ENCODE measurements around the gene ADK.

ADK gene

DNA sequence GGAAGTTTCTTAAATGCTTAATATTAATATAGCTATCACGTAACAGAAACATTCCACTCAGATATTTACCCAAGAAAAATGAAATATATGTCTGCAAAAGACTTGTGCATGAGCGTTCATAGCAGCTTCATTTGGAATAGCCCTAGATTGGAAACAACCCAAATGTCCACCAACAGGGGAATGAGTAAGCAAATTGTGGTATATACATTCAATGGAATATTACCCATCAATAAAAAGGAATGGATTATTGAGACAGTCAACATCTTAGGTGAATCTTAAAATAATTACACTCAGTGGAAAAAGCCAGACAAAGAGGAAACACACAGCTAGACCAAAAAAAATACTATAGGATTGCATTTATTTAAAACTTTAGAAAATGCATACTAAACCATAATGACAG lies 585.0 kb downstream of the ADK start:
- no peak for TF ChIP-seq EZH2phosphoT487 (IDR thresholded peaks at IDR 0.05; ENCODE audit: low read depth)
- TF ChIP-seq, protein P1, sequence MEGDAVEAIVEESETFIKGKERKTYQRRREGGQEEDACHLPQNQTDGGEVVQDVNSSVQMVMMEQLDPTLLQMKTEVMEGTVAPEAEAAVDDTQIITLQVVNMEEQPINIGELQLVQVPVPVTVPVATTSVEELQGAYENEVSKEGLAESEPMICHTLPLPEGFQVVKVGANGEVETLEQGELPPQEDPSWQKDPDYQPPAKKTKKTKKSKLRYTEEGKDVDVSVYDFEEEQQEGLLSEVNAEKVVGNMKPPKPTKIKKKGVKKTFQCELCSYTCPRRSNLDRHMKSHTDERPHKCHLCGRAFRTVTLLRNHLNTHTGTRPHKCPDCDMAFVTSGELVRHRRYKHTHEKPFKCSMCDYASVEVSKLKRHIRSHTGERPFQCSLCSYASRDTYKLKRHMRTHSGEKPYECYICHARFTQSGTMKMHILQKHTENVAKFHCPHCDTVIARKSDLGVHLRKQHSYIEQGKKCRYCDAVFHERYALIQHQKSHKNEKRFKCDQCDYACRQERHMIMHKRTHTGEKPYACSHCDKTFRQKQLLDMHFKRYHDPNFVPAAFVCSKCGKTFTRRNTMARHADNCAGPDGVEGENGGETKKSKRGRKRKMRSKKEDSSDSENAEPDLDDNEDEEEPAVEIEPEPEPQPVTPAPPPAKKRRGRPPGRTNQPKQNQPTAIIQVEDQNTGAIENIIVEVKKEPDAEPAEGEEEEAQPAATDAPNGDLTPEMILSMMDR (IDR thresholded peaks at IDR 0.05; ENCODE audit: low read depth, low read length), result no peak
- no peaks in the 10 kb centered on the region for H3K36me3 ChIP-seq (replicated peaks; ENCODE audit: low read depth, low read length)
- H3K9me3 ChIP-seq (ENCODE audit: insufficient read depth, low read length), result no peaks in the 10 kb centered on the region
- no peak overlapping the region for H3K4me2 ChIP-seq (ENCODE audit: low read length)
- no peaks in the 10 kb centered on the region for H3K79me2 ChIP-seq (ENCODE audit: low read length)
- no peak overlapping the region for H3K4me3 ChIP-seq (ENCODE audit: low read length)
- H4K20me1 ChIP-seq (ENCODE audit: insufficient read depth, low read length), result no peaks in the 10 kb centered on the region
- no peaks in the 10 kb centered on the region for H3K27me3 ChIP-seq (ENCODE audit: low read depth, low read length)
- no peak overlapping the region for H2AFZ ChIP-seq (ENCODE audit: low read depth, low read length)
- no peaks in the 10 kb centered on the region for H3K4me1 ChIP-seq (ENCODE audit: low read length)
- H3K9ac ChIP-seq (ENCODE audit: low read length), result no peak overlapping the region
- H3K27ac ChIP-seq (ENCODE audit: low read length), result no peak overlapping the region

DNA sequence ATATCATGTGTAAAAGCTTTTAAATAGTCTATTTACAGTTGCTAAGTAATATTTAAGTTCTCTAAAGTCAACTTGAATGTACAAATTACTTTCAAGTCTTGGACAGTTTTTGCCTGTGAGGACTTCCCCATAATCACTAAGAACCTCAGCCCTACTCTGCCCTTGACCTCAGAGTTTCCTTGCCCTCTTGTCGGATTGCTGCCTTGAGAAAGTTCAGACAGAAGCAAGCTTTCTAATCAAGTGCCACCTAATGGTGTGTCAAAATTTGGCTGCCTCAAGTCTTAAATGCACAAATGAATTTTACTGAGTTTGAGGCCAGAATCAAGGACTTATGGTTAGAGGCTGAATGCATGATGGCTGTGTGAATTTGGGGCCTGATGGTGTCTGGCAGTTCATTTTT lies 587.0 kb downstream of the ADK start:
- H3K36me3 ChIP-seq (replicated peaks; ENCODE audit: low read depth, low read length), result no peaks in the 10 kb centered on the region
- TF ChIP-seq, protein P1 (IDR thresholded peaks at IDR 0.05; ENCODE audit: low read depth, low read length), result peak; percentile 42
- no peak for TF ChIP-seq EZH2phosphoT487 (IDR thresholded peaks at IDR 0.05; ENCODE audit: low read depth)
- no peaks in the 10 kb centered on the region for H3K9me3 ChIP-seq (ENCODE audit: insufficient read depth, low read length)
- H3K27me3 ChIP-seq (ENCODE audit: low read depth, low read length), result no peaks in the 10 kb centered on the region
- no peak overlapping the region for H3K27ac ChIP-seq (ENCODE audit: low read length)
- H3K79me2 ChIP-seq (ENCODE audit: low read length), result no peaks in the 10 kb centered on the region
- H3K9ac ChIP-seq (ENCODE audit: low read length), result no peak overlapping the region
- no peaks in the 10 kb centered on the region for H3K4me1 ChIP-seq (ENCODE audit: low read length)
- H2AFZ ChIP-seq (ENCODE audit: low read depth, low read length), result no peak overlapping the region
- no peak overlapping the region for H3K4me3 ChIP-seq (ENCODE audit: low read length)
- H3K4me2 ChIP-seq (ENCODE audit: low read length), result no peak overlapping the region
- H4K20me1 ChIP-seq (ENCODE audit: insufficient read depth, low read length), result no peaks in the 10 kb centered on the region

DNA sequence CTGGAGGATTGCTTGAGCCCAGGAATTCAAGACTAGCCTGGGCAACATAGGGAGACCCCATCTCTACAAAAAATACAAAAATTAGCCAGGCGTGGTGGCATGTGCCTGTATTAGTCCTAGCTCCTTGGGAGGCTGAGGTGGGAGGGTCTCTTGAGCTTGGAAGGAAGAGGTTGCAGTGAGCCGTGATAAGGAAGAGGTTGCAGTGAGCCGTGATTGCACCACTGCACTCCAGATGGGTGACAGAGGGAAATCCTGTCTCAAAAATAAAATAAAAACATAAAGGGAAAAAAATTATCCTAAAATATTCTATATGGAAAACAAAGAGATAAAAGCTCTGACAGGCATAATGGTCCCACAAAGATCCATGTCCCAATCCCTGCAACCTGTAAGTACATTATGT lies 587.5 kb downstream of the ADK start:
- H3K9ac ChIP-seq (ENCODE audit: low read length), result no peak overlapping the region
- H2AFZ ChIP-seq (ENCODE audit: low read depth, low read length), result no peak overlapping the region
- H4K20me1 ChIP-seq (ENCODE audit: insufficient read depth, low read length), result no peaks in the 10 kb centered on the region
- H3K36me3 ChIP-seq (replicated peaks; ENCODE audit: low read depth, low read length), result no peaks in the 10 kb centered on the region
- TF ChIP-seq EZH2phosphoT487 (IDR thresholded peaks at IDR 0.05; ENCODE audit: low read depth), result no peak
- TF ChIP-seq, protein P1 (IDR thresholded peaks at IDR 0.05; ENCODE audit: low read depth, low read length), result no peak
- H3K4me2 ChIP-seq (ENCODE audit: low read length), result no peak overlapping the region
- no peak overlapping the region for H3K27ac ChIP-seq (ENCODE audit: low read length)
- H3K4me3 ChIP-seq (ENCODE audit: low read length), result no peak overlapping the region
- H3K79me2 ChIP-seq (ENCODE audit: low read length), result no peaks in the 10 kb centered on the region
- no peaks in the 10 kb centered on the region for H3K4me1 ChIP-seq (ENCODE audit: low read length)
- H3K9me3 ChIP-seq (ENCODE audit: insufficient read depth, low read length), result no peaks in the 10 kb centered on the region
- H3K27me3 ChIP-seq (ENCODE audit: low read depth, low read length), result no peaks in the 10 kb centered on the region

DNA sequence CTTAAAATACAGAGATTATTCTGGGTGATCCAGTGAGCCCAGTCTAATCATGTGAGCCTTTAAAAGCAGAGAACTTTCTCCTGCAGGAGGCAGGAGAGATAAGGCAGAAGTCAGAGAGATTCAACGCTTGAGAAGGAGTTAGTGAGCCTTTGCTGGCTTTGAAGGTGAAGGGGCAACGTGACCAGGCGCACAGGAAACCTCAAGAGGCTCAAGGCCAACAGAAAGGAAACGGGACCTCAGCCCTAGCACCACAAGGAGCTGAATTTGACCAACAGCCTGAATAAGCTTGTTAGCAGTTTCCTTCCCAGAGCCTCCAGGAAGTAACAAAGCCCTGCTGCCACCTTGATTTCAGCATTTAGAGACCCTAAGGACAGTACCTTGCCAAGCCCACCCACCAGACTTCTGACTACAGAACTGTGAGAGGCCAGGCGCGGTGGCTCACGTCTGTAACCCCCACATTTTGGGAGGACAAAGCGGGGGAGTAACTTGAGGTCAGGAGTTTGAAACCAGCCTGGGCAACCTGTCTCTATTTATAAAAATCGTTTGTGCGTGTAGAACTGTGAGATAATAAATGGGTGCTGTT lies 588.1 kb downstream of the ADK start:
- Histone ChIP-seq H3K79me2 (ENCODE audit: low read length) (no peaks in the 10 kb centered on the region), H3K9ac (ENCODE audit: low read length) (no peak overlapping the region), H3K27me3 (ENCODE audit: low read depth, low read length) (no peaks in the 10 kb centered on the region), H3K4me3 (ENCODE audit: low read length) (no peak overlapping the region), H3K9me3 (ENCODE audit: insufficient read depth, low read length) (no peaks in the 10 kb centered on the region), H3K36me3 (replicated peaks; ENCODE audit: low read depth, low read length) (no peaks in the 10 kb centered on the region), H4K20me1 (ENCODE audit: insufficient read depth, low read length) (no peaks in the 10 kb centered on the region), H3K4me2 (ENCODE audit: low read length) (peak overlapping the region; percentile 20), H2AFZ (ENCODE audit: low read depth, low read length) (peak overlapping the region; percentile 77), H3K27ac (ENCODE audit: low read length) (no peak overlapping the region), H3K4me1 (ENCODE audit: low read length) (no peaks in the 10 kb centered on the region)
- TF ChIP-seq EZH2phosphoT487 (IDR thresholded peaks at IDR 0.05; ENCODE audit: low read depth), result no peak
- TF ChIP-seq, protein P1 (IDR thresholded peaks at IDR 0.05; ENCODE audit: low read depth, low read length), result peak; percentile 28

Data from OCI-LY3 (cell line).